MCF 10A (cell line): ENCODE measurements around the gene THADA. TPM values are rescaled to one million over a fixed set of nuclear protein-coding genes. Genes with fewer than 3 reads are reported as not detected.

Experiments used
- BruUV-seq: library from RNA; stranded (reverse); fragments of 400-500 nt; replicated peaks from 2 replicates; lab custom pipeline; 2021; lab: Mats Ljungman, UMichigan
- CTCF ChIA-PET: fragments of 300-600 bp; sonication (Branson Sonifier 250); formaldehyde crosslinking; extraction: SDS; loops from one replicate; lab custom pipeline; 2021; ENCODE audit warnings: antibody characterized with exemption, inconsistent platforms; lab: Yijun Ruan, JAX
- POLR2A ChIA-PET: fragments of 300-600, 350-650 bp; sonication (Branson Sonifier 250); formaldehyde crosslinking; extraction: SDS; loops from one replicate; lab custom pipeline; 2020; ENCODE audit warnings: antibody characterized with exemption, inconsistent platforms; lab: Yijun Ruan, JAX
- DNase-seq: peaks from one replicate; pipeline ENCODE4 v3.0.0-alpha.2; 2018; ENCODE audit not compliant: unreplicated experiment
- H3K27ac Mint-ChIP-seq: one replicate; pipeline ENCODE4 v1.8.0; 2022; ENCODE audit warnings: mild to moderate bottlenecking, low read depth, mixed read lengths; ENCODE audit not compliant: unreplicated experiment
- H3K27me3 Mint-ChIP-seq: one replicate; pipeline ENCODE4 v1.8.0; 2022; ENCODE audit warnings: mixed read lengths; ENCODE audit not compliant: insufficient read depth, unreplicated experiment
- H3K36me3 Mint-ChIP-seq: one replicate; pipeline ENCODE4 v1.8.0; 2022; ENCODE audit warnings: mild to moderate bottlenecking, moderate library complexity, mixed read lengths; ENCODE audit not compliant: insufficient read depth, unreplicated experiment
- H3K4me1 Mint-ChIP-seq: one replicate; pipeline ENCODE4 v1.8.0; 2022; ENCODE audit warnings: mixed read lengths; ENCODE audit not compliant: insufficient read depth, unreplicated experiment
- H3K4me3 Mint-ChIP-seq: one replicate; pipeline ENCODE4 v1.8.0; 2022; ENCODE audit warnings: mild to moderate bottlenecking, moderate library complexity, mixed read lengths; ENCODE audit not compliant: unreplicated experiment
- H3K9me3 Mint-ChIP-seq: one replicate; pipeline ENCODE4 v1.8.0; 2022; ENCODE audit warnings: mixed read lengths; ENCODE audit not compliant: unreplicated experiment
- intact Hi-C: fragments of 100-400 bp; cut with micrococcal nuclease; formaldehyde crosslinking; loops from 2 replicates; pipeline ENCODE4 v1.14.1; 2022
- total RNA-seq: library from RNA; stranded (reverse); gene quantifications from 2 replicates; pipeline ENCODE4 v1.2.3, GENCODE V29; 2022
- TF ChIP-seq, protein P1 (sequence below): fragments of 200-600 bp; IDR thresholded peaks from one replicate; pipeline ENCODE4 v1.8.0; 2022; ENCODE audit warnings: antibody characterized with exemption, mild to moderate bottlenecking; ENCODE audit not compliant: unreplicated experiment

THADA gene
- total RNA-seq, 1 experiment from 2014 or later, result 49.8 TPM

DNA sequence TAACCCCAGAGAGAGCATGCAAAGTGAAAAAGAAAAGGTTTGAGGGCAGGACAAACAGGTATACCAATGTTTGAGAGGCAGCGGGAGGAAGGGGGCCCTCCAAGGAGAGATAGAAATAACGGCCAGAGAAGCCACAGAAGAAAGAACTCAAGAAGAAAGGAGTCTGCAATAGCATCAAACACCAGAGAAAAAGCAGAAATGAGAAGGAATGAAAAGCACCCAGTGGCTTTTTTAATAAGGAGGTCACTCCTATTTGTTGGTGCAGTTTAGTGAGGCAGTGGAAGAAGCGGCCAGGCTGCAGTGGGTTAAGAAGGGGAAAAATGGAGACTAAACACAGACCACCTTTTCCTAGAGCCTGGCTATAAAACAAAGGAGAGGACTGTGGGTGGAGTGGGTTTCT is 177.2 kb downstream of the THADA start:
- BruUV-seq, result no TSS peak
- no peak overlapping the region for H3K27ac Mint-ChIP-seq
- no peaks in the 10 kb centered on the region for H3K9me3 Mint-ChIP-seq
- intact Hi-C loops, result no loop called here
- H3K27me3 Mint-ChIP-seq, result no peaks in the 10 kb centered on the region
- ChIA-PET CTCF (no interaction called here), POLR2A (interaction anchor here (0.6 kb wide), 1 partner anchor 624 kb away, joined by 3 read pairs; no protein-coding TSS in a partner anchor)
- DNase-seq, result no peak
- H3K4me1 Mint-ChIP-seq, result peaks cover 6% of the 10 kb centered on the region
- TF ChIP-seq, protein P1, sequence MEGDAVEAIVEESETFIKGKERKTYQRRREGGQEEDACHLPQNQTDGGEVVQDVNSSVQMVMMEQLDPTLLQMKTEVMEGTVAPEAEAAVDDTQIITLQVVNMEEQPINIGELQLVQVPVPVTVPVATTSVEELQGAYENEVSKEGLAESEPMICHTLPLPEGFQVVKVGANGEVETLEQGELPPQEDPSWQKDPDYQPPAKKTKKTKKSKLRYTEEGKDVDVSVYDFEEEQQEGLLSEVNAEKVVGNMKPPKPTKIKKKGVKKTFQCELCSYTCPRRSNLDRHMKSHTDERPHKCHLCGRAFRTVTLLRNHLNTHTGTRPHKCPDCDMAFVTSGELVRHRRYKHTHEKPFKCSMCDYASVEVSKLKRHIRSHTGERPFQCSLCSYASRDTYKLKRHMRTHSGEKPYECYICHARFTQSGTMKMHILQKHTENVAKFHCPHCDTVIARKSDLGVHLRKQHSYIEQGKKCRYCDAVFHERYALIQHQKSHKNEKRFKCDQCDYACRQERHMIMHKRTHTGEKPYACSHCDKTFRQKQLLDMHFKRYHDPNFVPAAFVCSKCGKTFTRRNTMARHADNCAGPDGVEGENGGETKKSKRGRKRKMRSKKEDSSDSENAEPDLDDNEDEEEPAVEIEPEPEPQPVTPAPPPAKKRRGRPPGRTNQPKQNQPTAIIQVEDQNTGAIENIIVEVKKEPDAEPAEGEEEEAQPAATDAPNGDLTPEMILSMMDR, result no peak
- H3K4me3 Mint-ChIP-seq, result no peak overlapping the region
- H3K36me3 Mint-ChIP-seq, result peaks cover 11% of the 10 kb centered on the region

DNA sequence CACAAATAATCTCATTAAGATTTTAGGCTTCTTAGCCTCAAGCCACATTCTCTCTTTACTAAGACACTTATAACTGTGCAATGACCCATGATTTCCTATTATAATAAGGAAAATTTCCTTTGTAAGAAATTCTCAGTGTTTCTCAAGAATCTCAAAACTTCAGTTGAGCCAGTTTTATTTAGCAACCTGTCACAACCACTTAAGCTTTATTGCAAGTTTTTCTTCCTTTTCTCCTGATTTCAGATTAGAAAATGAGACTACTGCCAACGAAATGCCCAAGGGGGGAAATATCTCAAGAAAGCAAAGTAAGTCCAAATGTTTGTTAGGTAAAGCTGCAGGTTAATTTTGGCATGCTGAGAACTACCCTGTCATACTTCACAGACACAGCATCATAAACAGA is 178.5 kb downstream of the THADA start:
- intact Hi-C loops, result no loop called here
- H3K27me3 Mint-ChIP-seq, result no peaks in the 10 kb centered on the region
- no peak for DNase-seq
- no TSS peak for BruUV-seq
- TF ChIP-seq, protein P1, result no peak
- H3K4me1 Mint-ChIP-seq, result peaks cover 14% of the 10 kb centered on the region
- peaks cover 14% of the 10 kb centered on the region for H3K36me3 Mint-ChIP-seq
- ChIA-PET CTCF (interaction anchor here (0.6 kb wide), 1 partner anchor 8 kb away, joined by 4 read pairs; no protein-coding TSS in a partner anchor), POLR2A (interaction anchor here (0.8 kb wide), 1 partner anchor 9 kb away, joined by 3 read pairs; no protein-coding TSS in a partner anchor)
- H3K4me3 Mint-ChIP-seq, result no peak overlapping the region
- H3K9me3 Mint-ChIP-seq, result no peaks in the 10 kb centered on the region
- no peak overlapping the region for H3K27ac Mint-ChIP-seq

DNA sequence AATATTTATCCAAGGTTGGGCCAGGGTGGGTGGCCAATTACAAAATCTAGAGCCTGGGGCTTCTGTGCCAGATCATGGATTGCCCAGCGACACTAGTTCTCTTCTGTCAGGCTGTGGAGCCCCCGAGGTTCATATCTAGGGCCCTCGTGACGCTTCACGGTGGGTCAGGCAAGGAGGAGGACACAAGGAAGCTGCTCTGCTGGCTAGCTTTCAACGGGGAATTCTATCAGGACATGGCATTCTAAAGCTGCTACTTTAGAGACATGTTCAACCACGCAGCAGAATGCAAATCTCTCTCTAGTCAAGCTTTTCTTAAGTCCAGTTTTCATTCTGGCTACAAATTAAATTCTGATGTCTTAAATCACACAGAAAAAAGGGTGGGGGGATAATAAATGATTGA is 180.2 kb downstream of the THADA start:
- H3K27me3 Mint-ChIP-seq, result no peaks in the 10 kb centered on the region
- H3K4me1 Mint-ChIP-seq, result peaks cover 14% of the 10 kb centered on the region
- no peak overlapping the region for H3K4me3 Mint-ChIP-seq
- CTCF ChIA-PET, result interaction anchor here (1.1 kb wide), 1 partner anchor 71 kb away, joined by 3 read pairs; no protein-coding TSS in a partner anchor
- peak overlapping the region; percentile 9 for H3K27ac Mint-ChIP-seq
- no peak for DNase-seq
- no TSS peak for BruUV-seq
- intact Hi-C loops, result no loop called here
- peaks cover 14% of the 10 kb centered on the region for H3K36me3 Mint-ChIP-seq
- POLR2A ChIA-PET, result interaction anchor here (0.7 to 1.7 kb wide), 4 partner anchors 10 to 21 kb away, joined by 3 to 8 read pairs (median 3); no protein-coding TSS in a partner anchor
- TF ChIP-seq, protein P1, result no peak
- no peaks in the 10 kb centered on the region for H3K9me3 Mint-ChIP-seq

DNA sequence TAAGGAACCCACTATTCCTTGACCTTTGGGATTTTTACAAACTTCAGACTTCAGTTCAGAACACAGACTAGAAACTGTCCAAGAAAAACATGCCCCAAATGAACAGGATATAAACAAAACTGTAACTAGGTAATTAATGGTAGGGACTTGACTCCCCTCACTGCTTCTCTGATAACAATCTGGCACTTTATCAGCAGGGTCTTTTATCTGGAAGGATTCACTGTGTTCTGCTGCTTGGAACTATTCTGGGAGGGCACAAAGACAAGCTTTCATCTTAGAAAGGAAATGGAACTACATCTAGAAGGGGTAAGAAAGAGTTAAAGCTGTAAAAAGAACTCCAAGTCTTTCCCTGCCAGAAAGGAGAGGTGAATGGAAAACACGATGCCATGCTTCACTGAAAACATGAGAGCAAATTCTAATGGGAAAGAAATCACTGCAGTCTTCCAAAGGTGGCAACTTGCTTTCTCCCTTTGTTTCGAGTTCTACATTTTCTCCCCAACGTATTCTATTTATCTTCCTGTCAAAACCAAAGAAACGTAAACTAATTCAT is 181.2 kb downstream of the THADA start:
- ChIA-PET POLR2A (interaction anchor here (0.7 to 1.7 kb wide), 3 partner anchors 9 to 13 kb away, joined by 3 to 8 read pairs (median 3); no protein-coding TSS in a partner anchor), CTCF (no interaction called here)
- TF ChIP-seq, protein P1, result no peak
- peaks cover 9% of the 10 kb centered on the region for H3K4me1 Mint-ChIP-seq
- no peak for DNase-seq
- H3K27ac Mint-ChIP-seq, result no peak overlapping the region
- H3K27me3 Mint-ChIP-seq, result no peaks in the 10 kb centered on the region
- intact Hi-C loops, result no loop called here
- peaks cover 15% of the 10 kb centered on the region for H3K36me3 Mint-ChIP-seq
- no peaks in the 10 kb centered on the region for H3K9me3 Mint-ChIP-seq
- H3K4me3 Mint-ChIP-seq, result no peak overlapping the region
- no TSS peak for BruUV-seq
